K562 (cell line): ENCODE measurements around the gene MEAF6. TPM values are rescaled to one million over a fixed set of nuclear protein-coding genes. Genes with fewer than 3 reads are reported as not detected.

ENCODE experiments used
- E2F1 ChIP-seq: sonication (generic); formaldehyde crosslinking; IDR thresholded peaks from 2 replicates; pipeline ENCODE4 v1.8.1; 2023; ENCODE audit warnings: mild to moderate bottlenecking, missing genetic modification reagents, moderate library complexity
- E4F1 ChIP-seq: fragments of 250-450 bp; sonication (Bioruptor Pico); IDR thresholded peaks from 2 replicates; pipeline ENCODE4 v1.5.0; 2021; ENCODE audit warnings: mild to moderate bottlenecking, borderline replicate concordance
- ELF2 ChIP-seq: fragments of 250-450 bp; sonication (Bioruptor Pico); IDR thresholded peaks from 2 replicates; pipeline ENCODE4 v1.5.0; 2021; ENCODE audit warnings: mild to moderate bottlenecking
- EWSR1 ChIP-seq: fragments of 450-650 bp; IDR thresholded peaks from 2 replicates; pipeline ENCODE4 v1.6.1; 2018; ENCODE audit warnings: borderline replicate concordance, mild to moderate bottlenecking, low read depth, moderate library complexity; ENCODE audit not compliant: partially characterized antibody
- HLTF ChIP-seq: fragments of 450-650 bp; IDR thresholded peaks from 2 replicates; pipeline ENCODE4 v1.6.1; 2016
- MCM2 ChIP-seq: fragments of 450-650 bp; IDR thresholded peaks from 2 replicates; pipeline ENCODE4 v1.6.1; 2017; ENCODE audit warnings: low read depth, mild to moderate bottlenecking
- NFE2 ChIP-seq: IDR thresholded peaks from 2 replicates; pipeline ENCODE4 v1.6.1; 2014; ENCODE audit warnings: antibody characterized with exemption, low read depth
- POLR2AphosphoS5 ChIP-seq: IDR thresholded peaks from 2 replicates; pipeline ENCODE4 v1.6.1; 2011; ENCODE audit warnings: mild to moderate bottlenecking, low read depth, low read length, moderate library complexity; ENCODE audit not compliant: control insufficient read depth, insufficient read depth
- PTBP1 ChIP-seq: fragments of 200-400 bp; formaldehyde crosslinking; IDR thresholded peaks from 2 replicates; pipeline ENCODE4 v1.6.1; 2017; ENCODE audit warnings: low read depth, low read length
- RB1 ChIP-seq: fragments of 450-650 bp; IDR thresholded peaks from 2 replicates; pipeline ENCODE4 v1.6.1; 2017; ENCODE audit warnings: low read depth, mild to moderate bottlenecking
- SNAPC5 ChIP-seq: fragments of 250-450 bp; sonication (Bioruptor Pico); IDR thresholded peaks from 2 replicates; pipeline ENCODE4 v1.8.0; 2021; ENCODE audit warnings: moderate library complexity, mild to moderate bottlenecking, inconsistent platforms
- SREBF1 ChIP-seq: fragments of 150-350 bp; IDR thresholded peaks from 2 replicates; pipeline ENCODE4 v1.6.1; 2014; ENCODE audit warnings: antibody characterized with exemption, low read depth, low read length, borderline replicate concordance
- TFAM ChIP-seq: fragments of 250-450 bp; sonication (Bioruptor Pico); conservative IDR thresholded peaks from 2 replicates; pipeline ENCODE4 v1.5.0; 2021; ENCODE audit warnings: mild to moderate bottlenecking, moderate library complexity
- ZBTB17 ChIP-seq: fragments of 450-650 bp; formaldehyde crosslinking; IDR thresholded peaks from 2 replicates; pipeline ENCODE4 v1.4.0; 2020; ENCODE audit warnings: mild to moderate bottlenecking
- ZBTB26 ChIP-seq: fragments of 450-650 bp; formaldehyde crosslinking; IDR thresholded peaks from 2 replicates; pipeline ENCODE4 v1.4.0; 2022; ENCODE audit warnings: missing genetic modification characterization
- ZNF277 ChIP-seq: fragments of 250-450 bp; sonication (Bioruptor Pico); IDR thresholded peaks from 2 replicates; pipeline ENCODE4 v1.8.0; 2022; ENCODE audit warnings: inconsistent platforms, mild to moderate bottlenecking, moderate library complexity, borderline replicate concordance
- ZNF280B ChIP-seq: fragments of 250-450 bp; sonication (Bioruptor Pico); IDR thresholded peaks from 2 replicates; pipeline ENCODE4 v1.5.1; 2021; ENCODE audit warnings: mild to moderate bottlenecking
- ZNF830 ChIP-seq: fragments of 250-450 bp; sonication (Bioruptor Pico); IDR thresholded peaks from 2 replicates; pipeline ENCODE4 v1.5.0; 2021; ENCODE audit warnings: mild to moderate bottlenecking
- ZSCAN32 ChIP-seq: fragments of 450-650 bp; formaldehyde crosslinking; IDR thresholded peaks from 2 replicates; pipeline ENCODE4 v1.4.0; 2020; ENCODE audit warnings: mild to moderate bottlenecking, moderate library complexity
- polyA plus RNA-seq, 8 experiments: library from polyadenylated mRNA; depleted of rRNA in 4 of 8; stranded (reverse) in 5 of 8; unstranded in 3 of 8; fragments of >200 nt; fragmentation: Nextera tagmentation in 2 of 8; fragmentation: Illumina TruSeq in 1 of 8; extraction: Ambion mirVana in 2 of 8; extraction: Trizol in 1 of 8; gene quantifications; 2 replicates each; pipeline versions ENCODE4 v1.2.1 to v1.2.3, GENCODE V29; 2011 to 2014; ENCODE audit warnings: inconsistent platforms in 1 of 8, missing spikeins in 1 of 8
- total RNA-seq, 7 experiments: library from RNA; depleted of rRNA in 6 of 7; stranded (reverse); fragments of >200 nt in 6 of 7; fragmentation: Illumina TruSeq in 2 of 7; extraction: Trizol in 2 of 7; gene quantifications; 2 replicates each; pipeline versions ENCODE4 v1.2.1 to v1.2.3, GENCODE V29; 2011 to 2021; ENCODE audit warnings: low replicate concordance in 1 of 7

The MEAF6 gene
- total and polyA plus RNA-seq, 9 of the 15 experiments (the other 6 are each of a cell fraction or from before 2014, with no cell fraction given), result 55.0 to 151 (median 92.3) TPM

GRCh38 chr1:37553927-37554808 is 39.6 kb upstream of the MEAF6 start, which contains the start of gene SNIP1 (continued):
- no peak for TF ChIP-seq ZSCAN32 (CRISPR knock-in tag)
- TF ChIP-seq HLTF, result peak; percentile 92; the same call in 1 of the 2 replicates
- peak; percentile 91 for TF ChIP-seq POLR2AphosphoS5
- no peak for TF ChIP-seq EWSR1
- no peak for TF ChIP-seq ZNF830 (CRISPR knock-in tag)
- TF ChIP-seq ZBTB26 (CRISPR knock-in tag), result no peak
- no peak for TF ChIP-seq E4F1 (CRISPR knock-in tag)
- no peak for TF ChIP-seq MCM2
- TF ChIP-seq ELF2, result peak; percentile 86
- no peak for TF ChIP-seq SNAPC5
- TF ChIP-seq RB1, result peak; percentile 49
- TF ChIP-seq NFE2, result no peak
- peak; percentile 98 for TF ChIP-seq E2F1
- TF ChIP-seq ZNF277 (CRISPR knock-in tag), result no peak
- TF ChIP-seq ZNF280B, result no peak
- TF ChIP-seq PTBP1, result 0 out of 2 replicates have a peak, but pooled peaks have one; percentile 29
- no peak for TF ChIP-seq SREBF1
- no peak for TF ChIP-seq TFAM
- 0 out of 2 replicates have a peak, but pooled peaks have one; percentile 44 for TF ChIP-seq ZBTB17 (CRISPR knock-in tag)
